ENCODE results near the gene CAMK1D. TPM values are rescaled to one million over a fixed set of nuclear protein-coding genes. Genes with fewer than 3 reads are reported as not detected.

Gene CAMK1D
- total and polyA plus RNA-seq, 2 donors (not counting 3 experiments of a cell fraction or from before 2014, with no cell fraction given) = 0.37 to 4.2 TPM

GRCh38 chr10:12510501-12510941, 161.2 kb downstream of the CAMK1D start:
- no peaks in the 10 kb centered on the region for H3K9me3 ChIP-seq (replicated peaks; ENCODE audit: control insufficient read depth, insufficient read depth, low read length)
- H2AFZ ChIP-seq (ENCODE audit: low read depth, low read length) = no peak overlapping the region
- no peak for FAIRE-seq
- dilution Hi-C loops (cut with MboI; ENCODE audit: extremely low pct_ligation_motif_present, low sequenced_read_pairs) = no loop called here
- intact Hi-C loops (cut with micrococcal nuclease) = no loop called here
- no peaks in the 10 kb centered on the region for H3K27me3 ChIP-seq (ENCODE audit: control insufficient read depth in 2 of 2, insufficient read depth in 2 of 2, low read length in 2 of 2)
- H4K20me1 ChIP-seq (replicated peaks; ENCODE audit: control insufficient read depth, extremely low read depth, insufficient read depth, low read length) = no peaks in the 10 kb centered on the region
- H3K79me2 ChIP-seq (ENCODE audit: control insufficient read depth, insufficient read depth, low read length) = no peaks in the 10 kb centered on the region
- DNase-seq (ENCODE audit: low read depth, low spot score) = no peak
- CTCF ChIA-PET = no interaction called here
- no TSS peak for BruUV-seq (replicated peaks)
- H3K9ac ChIP-seq (replicated peaks; ENCODE audit: extremely low read depth, insufficient read depth, low read length) = no peak overlapping the region
- H3K4me3 ChIP-seq (replicated peaks in 1 of 3; ENCODE audit: insufficient read depth in 1 of 3, low read depth in 1 of 3, low read length in 3 of 3) = no peak overlapping the region
- no peaks in the 10 kb centered on the region for H3K9me1 ChIP-seq (replicated peaks; ENCODE audit: control insufficient read depth, extremely low read depth, insufficient read depth, low read length)
- H3K4me2 ChIP-seq (ENCODE audit: insufficient read depth, low read length) = no peak overlapping the region
- POLR2A ChIA-PET = no interaction called here
- H3K36me3 ChIP-seq (ENCODE audit: control insufficient read depth in 2 of 2, extremely low read depth in 1 of 2, insufficient read depth in 2 of 2, low read length in 2 of 2) = no peaks in the 10 kb centered on the region
- H3K4me1 ChIP-seq (ENCODE audit: control insufficient read depth, extremely low read depth, insufficient read depth, low read length) = no peaks in the 10 kb centered on the region
- TF ChIP-seq GATA2 (IDR thresholded peaks at IDR 0.05; ENCODE audit: insufficient read depth, insufficient read length, low read depth, low read length) (no peak), MYC (IDR thresholded peaks at IDR 0.05; ENCODE audit: low read depth, low read length) (no peak), POLR2AphosphoS5 (IDR thresholded peaks at IDR 0.05; ENCODE audit: insufficient read depth, low read depth, low read length) (no peak), FOS (IDR thresholded peaks at IDR 0.05; ENCODE audit: borderline replicate concordance, insufficient read depth, low read length) (no peak), POLR2A (IDR thresholded peaks at IDR 0.05; ENCODE audit: low read depth, low read length) (no peak), MAX (IDR thresholded peaks at IDR 0.05; ENCODE audit: insufficient read depth, insufficient read length) (no peak), JUN (IDR thresholded peaks at IDR 0.05; ENCODE audit: borderline replicate concordance, insufficient read depth, insufficient read length, low read depth) (no peak), CTCF (IDR thresholded peaks at IDR 0.05; ENCODE audit: extremely low read depth in 1 of 2, insufficient read depth in 1 of 2, low read depth in 1 of 2, low read length in 2 of 2) (no peak), EZH2 (IDR thresholded peaks at IDR 0.05; ENCODE audit: borderline replicate concordance, low read depth, low read length, severe bottlenecking) (no peak)
- no peak overlapping the region for H3K27ac ChIP-seq (ENCODE audit: insufficient read depth, low read depth, low read length)

Measured in endothelial cell of umbilical vein (primary cell).